ENCODE measurements around the gene HEATR1.
A peak's percentile ranks its signal among the peaks of the same experiment; 100 is the strongest.

Gene HEATR1

GRCh38 chr1:236541710-236542109 lies 62.6 kb downstream of the HEATR1 start:
- DNase-seq (ENCODE audit: low spot score): no peak

DNA sequence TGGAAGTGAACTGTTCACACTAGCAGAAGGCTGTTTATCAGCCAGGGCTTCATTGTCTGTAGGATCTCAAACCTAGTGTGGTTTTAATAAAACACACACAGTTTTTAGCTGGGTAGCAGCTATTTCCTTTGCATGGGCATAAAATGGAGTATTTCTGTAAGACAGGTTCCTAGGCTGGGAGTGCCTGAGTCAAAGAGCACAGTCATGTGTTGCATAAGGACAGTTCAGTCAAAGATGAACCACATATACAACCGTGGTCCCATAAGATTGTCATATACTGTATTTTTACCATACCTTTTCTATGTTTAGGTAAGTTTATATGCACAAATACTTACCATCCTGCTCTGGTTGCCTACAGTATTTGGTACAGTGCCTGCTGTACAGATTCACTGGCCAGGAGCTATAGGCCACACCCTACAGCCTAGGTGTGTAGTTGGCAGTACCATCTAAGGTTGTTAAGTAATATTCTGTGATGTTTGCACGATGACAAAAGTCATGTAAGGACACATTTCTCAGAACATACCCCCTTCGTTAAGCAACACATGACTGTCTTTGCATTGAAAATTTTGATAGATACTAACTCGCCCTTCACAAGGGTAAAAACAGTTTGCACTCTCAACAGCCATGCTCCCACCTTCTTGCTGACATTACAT lies 63.4 kb downstream of the HEATR1 start:
- no peak for DNase-seq (ENCODE audit: low spot score)

- DNase-seq (ENCODE audit: low spot score): no peak
These were observed 67.8 kb downstream of the HEATR1 start for GRCh38 chr1:236536540-236536939.

- no peak for DNase-seq (ENCODE audit: low spot score)
These were observed 68.6 kb downstream of the HEATR1 start for GRCh38 chr1:236535662-236536161.

GRCh38 chr1:236535190-236535589 lies 69.1 kb downstream of the HEATR1 start:
- DNase-seq (ENCODE audit: low spot score): no peak

DNA sequence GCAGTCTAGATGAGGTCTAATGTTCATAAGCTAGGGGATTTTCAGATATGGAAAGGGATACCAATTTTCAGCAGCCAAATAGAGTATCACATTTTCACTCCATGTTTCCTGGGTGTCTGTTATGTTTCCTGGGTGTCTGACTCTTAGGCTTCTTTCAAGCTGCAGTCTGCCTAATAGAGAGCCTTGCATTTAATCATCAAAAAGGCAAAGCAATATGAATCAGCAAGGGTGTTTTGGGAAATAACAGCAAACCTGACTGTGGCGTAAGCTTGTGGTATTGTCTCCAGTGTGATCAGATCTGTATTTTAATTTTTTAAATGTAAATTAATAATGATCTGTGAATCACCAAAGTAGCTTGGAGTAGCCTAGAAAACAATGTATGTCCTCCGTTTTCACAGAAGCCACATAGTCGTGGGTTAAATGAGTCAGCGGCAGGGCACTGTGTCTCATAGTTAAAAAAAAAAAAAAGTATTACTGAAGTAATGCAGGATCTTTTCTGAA lies 70.1 kb downstream of the HEATR1 start:
- DNase-seq (ENCODE audit: low spot score): peak; percentile 68

DNA sequence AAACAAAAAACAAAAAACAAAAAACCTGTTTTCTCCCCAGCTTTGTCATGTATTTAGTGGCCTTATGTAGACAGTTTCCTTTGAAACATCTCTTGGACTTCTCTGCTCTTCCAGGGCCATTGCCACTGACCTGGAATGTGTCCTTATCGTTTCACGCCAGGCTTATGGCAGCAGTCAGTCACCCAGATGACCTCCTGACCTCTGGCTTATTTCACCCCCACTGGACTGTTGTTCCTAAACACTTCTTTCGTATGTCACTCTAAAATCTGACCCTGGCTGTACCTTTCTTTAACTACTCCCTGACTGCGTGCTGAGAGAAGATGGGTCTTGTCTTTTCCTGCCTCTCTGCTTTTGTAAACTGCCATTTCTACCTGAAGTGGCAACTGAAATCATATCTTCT lies 71.5 kb downstream of the HEATR1 start:
- DNase-seq (ENCODE audit: low spot score): no peak

DNA sequence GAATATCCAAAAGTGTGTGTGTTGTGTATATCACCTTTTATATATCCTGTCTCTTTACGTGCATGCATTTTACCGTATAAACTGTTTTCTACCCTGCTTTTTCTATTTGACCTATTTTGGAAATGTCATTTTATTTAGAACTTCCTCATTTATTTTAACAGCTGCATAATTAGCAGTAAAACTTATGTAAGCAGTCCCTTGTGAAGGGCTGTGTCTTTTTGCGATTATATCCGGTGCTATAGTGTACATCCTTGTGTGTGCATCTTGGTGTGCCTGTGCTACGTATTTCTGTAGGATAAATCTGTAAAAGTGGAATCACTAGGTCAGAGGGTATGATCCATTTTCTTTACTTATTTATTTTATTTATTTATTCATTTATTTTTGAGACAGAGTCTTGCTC lies 73.4 kb downstream of the HEATR1 start:
- DNase-seq (ENCODE audit: low spot score): no peak

GRCh38 chr1:236530286-236530685 lies 74.0 kb downstream of the HEATR1 start:
- DNase-seq (ENCODE audit: low spot score): no peak

DNA sequence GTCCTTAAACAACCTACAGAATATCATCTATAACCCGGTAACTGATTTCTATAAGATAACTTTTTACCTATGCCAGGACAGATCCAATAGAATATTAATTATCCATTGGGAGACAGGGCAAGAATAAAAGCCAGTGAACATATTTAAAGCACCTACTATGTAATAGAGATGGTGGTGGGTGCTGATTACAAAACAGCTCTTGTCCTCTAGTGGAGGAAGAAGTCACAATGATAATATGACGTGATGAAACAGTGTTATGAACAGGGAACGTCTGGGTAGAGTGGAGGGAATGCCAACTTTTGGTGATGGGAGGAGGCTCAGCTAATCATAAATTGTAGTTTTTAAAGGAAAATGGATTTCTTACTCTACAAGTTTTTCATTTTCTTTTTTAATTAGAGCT lies 78.2 kb downstream of the HEATR1 start:
- DNase-seq (ENCODE audit: low spot score): no peak

- no peak for DNase-seq (ENCODE audit: low spot score)
These were observed 79.5 kb downstream of the HEATR1 start for GRCh38 chr1:236524895-236525184.

DNA sequence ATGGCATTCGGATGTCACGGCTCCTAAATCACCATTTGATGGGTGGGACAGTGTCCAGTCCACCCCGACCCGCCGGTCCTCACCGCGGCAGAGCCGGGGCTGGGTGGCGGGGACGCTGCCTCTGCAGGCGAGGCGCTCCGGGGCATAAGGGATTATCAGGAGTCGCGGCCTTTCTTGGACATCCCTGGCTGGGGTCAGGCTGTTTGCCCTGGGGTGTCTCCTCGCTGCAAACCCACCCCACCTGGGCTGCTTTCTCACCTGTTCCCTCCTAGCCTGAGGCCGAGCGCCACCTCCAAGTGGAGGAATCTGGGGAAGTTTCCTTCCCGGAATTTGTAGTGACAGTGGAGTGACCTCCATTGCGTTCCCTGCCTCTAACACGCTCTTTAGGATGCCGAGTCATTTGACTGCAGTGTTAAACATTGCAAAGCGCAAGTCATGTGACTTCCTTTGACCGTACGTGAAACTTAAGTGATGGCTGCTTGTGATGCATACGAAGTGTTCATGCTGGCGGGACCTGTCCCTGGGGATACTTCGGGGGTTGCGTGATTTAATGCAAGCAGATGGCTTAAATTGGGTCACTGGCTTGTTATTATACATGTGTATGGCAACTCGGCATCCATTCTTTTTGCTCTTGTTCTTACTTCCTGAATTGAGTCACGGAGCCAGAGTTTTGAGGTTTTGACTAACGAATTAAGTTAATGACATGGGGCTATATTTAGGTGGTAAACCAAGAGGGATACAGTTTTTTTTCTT lies 80.0 kb downstream of the HEATR1 start:
- DNase-seq (ENCODE audit: low spot score): peak; percentile 82

- DNase-seq (ENCODE audit: low spot score): peak; percentile 95
These were observed 80.6 kb downstream of the HEATR1 start, which contains the start of gene LGALS8 for GRCh38 chr1:236523704-236524141. TSS of gene LGALS8 (plus strand) at chr1:236523982. CDS start at chr1:236526071, 2,089 bp downstream.

DNA sequence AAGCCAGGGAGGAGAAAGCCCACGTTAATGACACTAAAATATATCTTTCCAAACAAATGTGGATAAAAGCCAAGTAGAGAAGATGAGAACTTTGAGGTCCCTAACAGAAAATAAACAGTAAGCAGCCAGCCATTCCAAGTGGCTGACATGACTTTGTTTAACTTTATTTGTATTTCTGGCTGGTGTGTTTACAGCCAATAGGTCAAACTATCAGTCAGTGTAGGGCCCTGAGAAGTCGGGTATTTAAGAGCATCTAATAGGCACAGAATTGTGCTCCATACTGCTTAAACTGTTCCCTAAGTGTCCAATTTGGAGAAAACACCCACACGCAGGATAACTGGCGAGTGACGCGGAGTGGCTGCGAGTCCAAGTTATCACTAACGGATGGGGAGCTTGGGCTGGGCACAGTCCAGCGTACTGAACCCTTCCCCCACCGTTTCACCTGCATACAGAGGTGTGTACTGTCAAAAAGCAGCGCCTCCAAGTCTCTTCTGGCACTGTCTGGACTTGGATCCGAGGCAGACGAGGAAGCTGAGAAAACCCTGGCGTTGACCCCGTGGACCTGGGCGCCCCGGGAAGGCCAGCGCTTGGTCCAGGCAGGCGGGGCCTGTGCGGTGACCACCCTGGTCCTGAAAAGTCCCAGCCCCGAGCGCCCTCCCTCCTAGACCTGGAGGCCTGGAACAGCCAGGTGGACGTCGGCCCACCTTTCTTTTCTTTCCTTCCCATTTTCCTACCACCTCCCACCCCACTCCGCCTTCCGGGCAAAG lies 81.2 kb downstream of the HEATR1 start:
- no peak for DNase-seq (ENCODE audit: low spot score)

GRCh38 chr1:236520445-236521005 lies 83.8 kb downstream of the HEATR1 start:
- DNase-seq (ENCODE audit: low spot score): no peak

DNA sequence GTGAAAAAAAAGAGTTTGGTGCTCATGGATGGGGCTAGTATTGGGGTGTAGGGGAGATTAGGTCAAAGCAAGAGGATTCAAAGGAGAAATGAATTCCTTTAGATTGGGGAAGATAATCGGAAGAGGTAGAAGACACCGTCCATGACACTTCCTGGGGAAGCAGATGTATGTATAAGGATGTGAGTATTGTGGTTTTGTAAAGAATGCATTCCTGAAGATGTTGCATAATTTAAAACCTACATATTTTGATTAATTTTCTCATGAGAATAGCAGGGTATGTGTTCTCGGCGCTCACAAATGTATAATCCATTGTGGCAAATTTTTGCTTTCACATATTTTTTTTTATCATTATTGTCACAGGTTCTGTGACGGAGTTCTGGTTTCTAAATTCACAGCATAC lies 86.0 kb downstream of the HEATR1 start:
- no peak for DNase-seq (ENCODE audit: low spot score)

DNA sequence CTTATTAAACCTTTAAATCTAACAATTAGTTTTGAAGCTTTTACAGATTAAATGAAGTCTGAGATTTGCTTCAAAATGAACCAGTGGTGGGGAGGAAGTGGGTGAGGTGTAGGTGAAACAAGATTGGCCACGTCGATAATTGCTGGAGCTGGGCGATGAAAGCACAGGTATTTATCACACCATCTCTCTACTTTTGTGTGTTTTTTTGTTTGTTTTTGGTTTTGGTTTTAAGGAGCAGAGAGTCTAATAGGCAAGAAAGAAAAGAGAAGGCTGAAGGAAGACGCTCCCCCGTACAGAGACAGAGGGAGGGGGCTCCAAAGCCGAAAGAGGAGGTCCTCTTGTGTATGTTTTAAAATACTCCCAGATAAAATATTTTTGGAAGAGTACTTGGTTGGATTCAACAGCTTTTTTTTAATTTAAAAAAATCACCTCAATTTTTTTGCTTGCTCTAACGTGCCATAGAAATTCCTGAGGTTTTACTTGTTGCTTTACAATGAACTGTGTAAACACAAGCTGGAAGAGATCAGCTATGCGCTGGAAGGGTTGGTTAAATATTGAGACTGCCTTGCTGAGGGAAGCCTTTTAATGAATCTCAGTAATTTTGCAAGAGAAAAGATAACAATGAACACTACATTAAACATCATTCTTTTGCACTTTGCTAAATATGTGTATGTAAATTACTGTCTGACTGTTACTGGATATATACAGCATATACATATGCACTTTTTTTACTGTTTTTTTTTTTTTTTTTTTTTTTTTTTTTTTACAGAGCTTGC lies 87.2 kb downstream of the HEATR1 start:
- peak; percentile 41 for DNase-seq (ENCODE audit: low spot score)

- no peak for DNase-seq (ENCODE audit: low spot score)
These were observed 88.8 kb downstream of the HEATR1 start for GRCh38 chr1:236515443-236515958.

DNA sequence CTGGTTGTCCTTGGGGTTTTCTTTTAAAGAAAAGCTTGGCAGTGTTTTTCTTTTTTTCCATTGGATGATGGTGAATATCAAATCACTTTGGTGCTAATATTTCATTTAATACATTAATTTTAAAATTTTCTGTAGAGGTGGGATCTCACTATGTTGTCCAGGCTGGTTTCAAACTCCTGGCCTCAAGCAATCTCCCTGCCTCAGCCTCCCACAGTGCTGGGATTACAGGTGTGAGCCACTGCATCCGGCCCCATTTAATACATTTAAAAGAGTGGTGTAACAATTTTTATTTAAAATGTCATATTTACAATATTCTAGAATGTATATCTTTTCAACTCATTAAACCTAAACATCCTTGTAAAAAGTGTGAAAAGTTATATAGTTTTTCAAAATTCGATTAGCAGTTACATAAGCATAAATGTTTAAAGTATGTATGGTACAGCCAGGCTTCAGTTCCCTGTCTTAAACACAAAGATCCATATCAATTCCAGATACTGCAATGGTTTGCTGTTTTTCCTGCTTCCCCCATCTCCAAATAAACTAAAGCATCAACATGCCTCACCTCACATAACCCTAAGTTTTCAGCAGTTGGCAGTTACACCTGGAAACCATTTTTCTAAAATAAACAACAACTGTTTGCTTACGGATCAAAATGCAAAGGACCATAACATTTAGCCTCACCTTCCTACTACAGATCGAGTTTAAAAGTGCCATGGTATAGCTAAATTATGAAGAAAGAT lies 89.4 kb downstream of the HEATR1 start:
- no peak for DNase-seq (ENCODE audit: low spot score)

- no peak for DNase-seq (ENCODE audit: low spot score)
These were observed 92.4 kb downstream of the HEATR1 start for GRCh38 chr1:236511735-236512418.
